B cell (primary cell): Measurements from ENCODE around the gene RCN1.

Source experiments
- CTCF ChIP-seq: fragments of 200-600 bp; IDR thresholded peaks from one replicate; pipeline ENCODE4 v1.8.0; 2022; ENCODE audit warnings: antibody characterized with exemption, mild to moderate bottlenecking
- EZH2 ChIP-seq: IDR thresholded peaks from 2 replicates; pipeline ENCODE4 v1.6.1; 2012; ENCODE audit warnings: borderline replicate concordance, low read depth, mild to moderate bottlenecking, moderate library complexity, low read length; ENCODE audit not compliant: insufficient read depth, poor library complexity, severe bottlenecking

- no peak for TF ChIP-seq CTCF
- no peak for TF ChIP-seq EZH2
Measured at GRCh38 chr11:32098142-32098903, 7.4 kb downstream of the RCN1 start.
